Vagina (tissue), 2 donors: ENCODE measurements around the gene DPH3. TPM values are rescaled to one million over a fixed set of nuclear protein-coding genes. Genes with fewer than 3 reads are reported as not detected.

Experiments used
- DNase-seq, 2 donors: peaks; one replicate each; pipeline ENCODE4 v3.0.0-alpha.2; 2017; ENCODE audit errors: extremely low spot score in 2 of 2
- H3K27ac ChIP-seq: fragments of 200-600 bp; sonication (generic); one replicate; pipeline ENCODE4 v1.5.1; 2019
- H3K27me3 ChIP-seq: fragments of 200-600 bp; sonication (generic); one replicate; pipeline ENCODE4 v1.5.1; 2019
- H3K36me3 ChIP-seq, 2 donors: fragments of 200-600 bp; sonication (generic); one replicate each; pipeline ENCODE4 v1.5.1; 2017 to 2019
- H3K4me1 ChIP-seq: fragments of 200-600 bp; sonication (generic); one replicate; pipeline ENCODE4 v1.5.1; 2019
- H3K4me3 ChIP-seq, 2 donors: fragments of 200-600 bp; sonication (generic); 1 replicate in 1 of 2; 2 replicates in 1 of 2; pipeline ENCODE4 v1.5.1; 2016 to 2019
- H3K9me3 ChIP-seq: fragments of 200-600 bp; sonication (generic); one replicate; pipeline ENCODE4 v1.5.1; 2019
- CTCF ChIP-seq, 3 experiments: fragments of 450-650 bp in 2 of 3; fragments of 200-600 bp in 1 of 3; sonication (generic) in 1 of 3; IDR thresholded peaks; one replicate each; pipeline ENCODE4 v1.5.1; 2017 to 2019; ENCODE audit warnings: antibody characterized with exemption in 3 of 3, mild to moderate bottlenecking in 2 of 3, moderate library complexity in 2 of 3
- POLR2A ChIP-seq, 2 donors: fragments of 450-650 bp; IDR thresholded peaks; one replicate each; pipeline ENCODE4 v1.6.1; 2017; ENCODE audit warnings: antibody characterized with exemption in 2 of 2, mild to moderate bottlenecking in 2 of 2, moderate library complexity in 2 of 2
- POLR2AphosphoS5 ChIP-seq, 2 donors: sonication (generic); formaldehyde crosslinking; IDR thresholded peaks; one replicate each; pipeline ENCODE4 v1.9.0; 2017; ENCODE audit warnings: antibody characterized with exemption in 2 of 2, mild to moderate bottlenecking in 2 of 2, low read depth in 1 of 2; ENCODE audit not compliant: insufficient read depth in 1 of 2
- intact Hi-C: fragments of 100-400 bp; cut with DNase I; formaldehyde crosslinking; loops from one replicate; pipeline ENCODE4 v1.15.1; 2023
- total RNA-seq: library from RNA; depleted of rRNA; stranded (reverse); fragments of >200 nt; gene quantifications from one replicate; pipeline ENCODE4 v1.2.3, GENCODE V29; 2016

The DPH3 gene
- total RNA-seq, 1 donor from 2014 or later, result 14.5 TPM

- no peak overlapping the region for H3K27ac ChIP-seq
- no peaks in the 10 kb centered on the region for H3K9me3 ChIP-seq
- H3K4me1 ChIP-seq, result no peaks in the 10 kb centered on the region
- no peak for DNase-seq
- H3K4me3 ChIP-seq, result no peak overlapping the region
- intact Hi-C loops, result no loop called here
- peaks cover 0 to 7% of the 10 kb centered on the region in 2 donors for H3K36me3 ChIP-seq
- TF ChIP-seq POLR2A (IDR thresholded peaks at IDR 0.05) (no peak), CTCF (IDR thresholded peaks at IDR 0.05) (no peak), POLR2AphosphoS5 (IDR thresholded peaks at IDR 0.05; ENCODE audit: insufficient read depth in 1 of 2, low read depth in 1 of 2) (no peak)
- no peaks in the 10 kb centered on the region for H3K27me3 ChIP-seq
These were observed 23.9 kb upstream of the DPH3 start for GRCh38 chr3:16288664-16289063.

GRCh38 chr3:16286751-16287543 lies 22.2 kb upstream of the DPH3 start:
- DNase-seq, result no peak
- Histone ChIP-seq H3K27me3 (no peaks in the 10 kb centered on the region), H3K4me3 (peak overlapping the region in 1 of 2 donors; percentile 22), H3K36me3 (peaks cover 0 to 7% of the 10 kb centered on the region in 2 donors), H3K27ac (peak overlapping the region; percentile 27), H3K4me1 (no peaks in the 10 kb centered on the region), H3K9me3 (no peaks in the 10 kb centered on the region)
- TF ChIP-seq CTCF (IDR thresholded peaks at IDR 0.05) (no peak), POLR2A (IDR thresholded peaks at IDR 0.05) (no peak), POLR2AphosphoS5 (IDR thresholded peaks at IDR 0.05; ENCODE audit: insufficient read depth in 1 of 2, low read depth in 1 of 2) (no peak)
- intact Hi-C loops, result no loop called here

GRCh38 chr3:16286161-16286560 lies 21.4 kb upstream of the DPH3 start:
- no peak for TF ChIP-seq CTCF (IDR thresholded peaks at IDR 0.05)
- TF ChIP-seq POLR2A (IDR thresholded peaks at IDR 0.05), result peak in 1 of 2 donors; percentile 11
- DNase-seq, result no peak
- Histone ChIP-seq H3K4me1 (no peaks in the 10 kb centered on the region), H3K4me3 (peak overlapping the region in 1 of 2 donors; percentile 22), H3K36me3 (peaks cover 0 to 7% of the 10 kb centered on the region in 2 donors), H3K27ac (peak overlapping the region; percentile 27), H3K9me3 (no peaks in the 10 kb centered on the region), H3K27me3 (no peaks in the 10 kb centered on the region)
- intact Hi-C loops, result no loop called here

DNA sequence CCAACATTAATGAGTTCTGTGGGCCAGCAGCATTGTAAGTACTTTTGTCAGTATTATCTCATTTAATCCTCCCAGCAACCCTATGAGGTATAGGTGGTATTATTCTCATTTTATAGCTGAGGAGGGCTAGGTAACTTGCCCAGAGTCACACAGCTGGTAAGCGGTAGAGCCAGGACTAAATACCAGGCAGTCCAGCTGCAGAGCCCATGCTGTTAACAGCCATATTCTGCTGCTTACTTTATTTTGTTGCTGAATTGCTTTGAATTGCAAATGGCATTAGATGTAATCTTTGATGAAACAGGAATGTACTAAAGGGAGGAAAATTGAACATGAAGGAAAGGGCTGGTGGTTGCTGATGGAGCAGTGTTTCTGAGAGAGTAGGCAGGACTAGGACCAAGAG lies 19.9 kb upstream of the DPH3 start:
- Histone ChIP-seq H3K4me1 (no peaks in the 10 kb centered on the region), H3K27me3 (no peaks in the 10 kb centered on the region), H3K27ac (no peak overlapping the region), H3K9me3 (no peaks in the 10 kb centered on the region), H3K4me3 (no peak overlapping the region), H3K36me3 (peaks cover 0 to 7% of the 10 kb centered on the region in 2 donors)
- DNase-seq, result no peak
- intact Hi-C loops, result no loop called here
- no peak for TF ChIP-seq CTCF (IDR thresholded peaks at IDR 0.05)
- TF ChIP-seq POLR2AphosphoS5 (IDR thresholded peaks at IDR 0.05; ENCODE audit: insufficient read depth in 1 of 2, low read depth in 1 of 2), result no peak

DNA sequence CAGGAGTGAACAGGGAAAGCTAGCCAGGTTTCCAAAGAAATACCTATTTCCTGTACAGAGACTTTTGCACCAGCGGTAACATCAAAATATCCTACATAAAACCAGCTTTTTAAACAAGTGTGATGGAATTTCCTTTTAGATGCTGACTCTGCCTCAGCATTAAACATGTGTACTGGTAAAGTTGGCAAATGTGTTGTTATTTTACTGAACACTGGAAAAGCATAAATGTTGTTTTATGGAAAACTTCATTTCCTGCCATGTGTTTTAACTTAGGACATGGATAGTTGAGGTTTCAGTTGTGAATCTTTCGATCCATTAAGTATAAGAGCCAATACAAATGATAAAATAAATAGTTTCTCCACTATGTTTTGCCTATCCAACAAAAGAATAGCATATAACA lies 15.9 kb upstream of the DPH3 start:
- Histone ChIP-seq H3K4me1 (no peaks in the 10 kb centered on the region), H3K9me3 (no peaks in the 10 kb centered on the region), H3K27ac (no peak overlapping the region), H3K4me3 (no peak overlapping the region), H3K27me3 (no peaks in the 10 kb centered on the region), H3K36me3 (peaks cover 0 to 8% of the 10 kb centered on the region in 2 donors)
- DNase-seq, result no peak
- intact Hi-C loops, result no loop called here
- TF ChIP-seq POLR2AphosphoS5 (IDR thresholded peaks at IDR 0.05; ENCODE audit: insufficient read depth in 1 of 2, low read depth in 1 of 2) (no peak), CTCF (IDR thresholded peaks at IDR 0.05) (no peak), POLR2A (IDR thresholded peaks at IDR 0.05) (no peak)
